GM12864 (cell line): ENCODE results near the gene AEBP1.

Source experiments
- DNase-seq: peaks from one replicate; pipeline ENCODE4 v3.0.0-alpha.2; 2011; ENCODE audit warnings: low read depth
- H3K4me3 ChIP-seq: 2 replicates; pipeline ENCODE4 v1.5.1; 2011; ENCODE audit warnings: mild to moderate bottlenecking, low read depth, low read length, control low read depth
- TF ChIP-seq, protein P1 (sequence below): IDR thresholded peaks from 2 replicates; pipeline ENCODE4 v1.5.1; 2011; ENCODE audit warnings: low read depth, mild to moderate bottlenecking, moderate library complexity, low read length, control low read depth, inconsistent platforms; ENCODE audit errors: missing control alignments

AEBP1 gene

DNA sequence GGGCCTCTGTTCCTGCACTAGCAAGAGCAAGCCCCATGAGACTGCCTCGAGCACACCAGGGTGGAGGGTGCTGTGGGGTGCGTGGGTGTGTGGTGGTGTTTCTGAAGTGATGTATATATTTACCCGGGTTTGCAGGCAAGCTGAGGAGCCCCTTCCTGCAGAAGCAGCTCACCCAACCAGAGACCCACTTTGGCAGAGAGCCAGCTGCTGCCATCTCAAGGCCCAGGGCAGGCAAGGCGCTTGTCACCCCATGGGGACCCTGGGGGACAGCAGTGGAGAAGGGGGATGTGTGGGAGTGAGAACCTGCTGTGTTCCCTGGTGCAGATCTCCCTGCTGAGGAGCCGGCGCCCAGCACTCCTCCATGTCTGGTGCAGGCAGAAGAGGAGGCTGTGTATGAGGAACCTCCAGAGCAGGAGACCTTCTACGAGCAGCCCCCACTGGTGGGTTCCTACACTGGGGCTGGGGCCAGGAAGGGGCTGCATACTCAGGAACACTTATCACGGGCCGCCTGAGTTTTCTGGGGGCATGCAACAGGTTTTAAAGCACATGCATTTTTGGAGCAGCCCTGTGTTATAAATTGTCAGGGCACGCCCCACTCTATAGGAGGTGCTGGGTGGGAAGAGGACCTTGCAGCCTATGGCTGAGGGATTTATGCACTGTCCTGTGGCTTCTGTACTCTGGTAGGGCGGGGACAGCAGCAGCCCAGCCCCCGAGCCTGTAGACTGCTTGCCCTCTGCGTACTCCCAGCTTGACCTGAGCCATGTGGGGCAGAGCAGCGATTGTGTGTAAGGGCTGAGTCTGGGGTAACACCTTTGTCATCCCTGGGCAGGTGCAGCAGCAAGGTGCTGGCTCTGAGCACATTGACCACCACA, 44.7 kb upstream of the AEBP1 start:
- DNase-seq: no peak
- TF ChIP-seq, protein P1, sequence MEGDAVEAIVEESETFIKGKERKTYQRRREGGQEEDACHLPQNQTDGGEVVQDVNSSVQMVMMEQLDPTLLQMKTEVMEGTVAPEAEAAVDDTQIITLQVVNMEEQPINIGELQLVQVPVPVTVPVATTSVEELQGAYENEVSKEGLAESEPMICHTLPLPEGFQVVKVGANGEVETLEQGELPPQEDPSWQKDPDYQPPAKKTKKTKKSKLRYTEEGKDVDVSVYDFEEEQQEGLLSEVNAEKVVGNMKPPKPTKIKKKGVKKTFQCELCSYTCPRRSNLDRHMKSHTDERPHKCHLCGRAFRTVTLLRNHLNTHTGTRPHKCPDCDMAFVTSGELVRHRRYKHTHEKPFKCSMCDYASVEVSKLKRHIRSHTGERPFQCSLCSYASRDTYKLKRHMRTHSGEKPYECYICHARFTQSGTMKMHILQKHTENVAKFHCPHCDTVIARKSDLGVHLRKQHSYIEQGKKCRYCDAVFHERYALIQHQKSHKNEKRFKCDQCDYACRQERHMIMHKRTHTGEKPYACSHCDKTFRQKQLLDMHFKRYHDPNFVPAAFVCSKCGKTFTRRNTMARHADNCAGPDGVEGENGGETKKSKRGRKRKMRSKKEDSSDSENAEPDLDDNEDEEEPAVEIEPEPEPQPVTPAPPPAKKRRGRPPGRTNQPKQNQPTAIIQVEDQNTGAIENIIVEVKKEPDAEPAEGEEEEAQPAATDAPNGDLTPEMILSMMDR: no peak

DNA sequence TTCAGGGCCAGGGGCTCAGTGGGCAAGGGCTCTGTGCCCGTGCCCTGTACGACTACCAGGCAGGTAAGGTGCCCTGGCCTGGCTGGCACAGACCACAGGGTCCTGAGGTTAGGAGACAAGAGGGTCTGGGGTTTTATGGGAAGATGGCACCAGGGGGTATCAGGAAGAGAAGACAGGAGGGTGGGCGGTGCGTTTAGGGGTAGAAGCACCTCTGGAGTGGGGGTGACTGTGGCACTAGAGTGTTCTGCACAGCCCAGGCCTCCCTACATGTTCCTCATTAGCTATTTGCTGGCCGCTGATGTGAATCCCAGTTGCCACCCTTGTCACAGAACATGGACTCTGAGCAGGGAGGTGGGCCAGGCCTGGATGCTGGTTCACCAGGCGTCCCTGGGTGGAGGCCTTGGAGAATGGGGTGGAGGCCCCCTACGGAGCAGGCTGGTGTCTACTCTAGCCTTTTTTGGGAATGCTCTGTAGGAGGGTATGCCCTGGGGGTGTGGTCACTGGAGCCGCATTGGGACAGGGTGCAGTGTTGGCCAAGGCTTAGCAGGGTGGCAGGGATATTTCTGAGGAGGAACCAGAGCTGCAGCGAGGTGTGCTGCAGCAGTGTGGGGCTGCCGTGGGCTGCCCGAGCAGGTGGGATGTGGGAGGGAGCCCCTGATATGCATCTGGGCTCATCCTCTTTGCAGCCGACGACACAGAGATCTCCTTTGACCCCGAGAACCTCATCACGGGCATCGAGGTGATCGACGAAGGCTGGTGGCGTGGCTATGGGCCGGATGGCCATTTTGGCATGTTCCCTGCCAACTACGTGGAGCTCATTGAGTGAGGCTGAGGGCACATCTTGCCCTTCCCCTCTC, 43.8 kb upstream of the AEBP1 start:
- TF ChIP-seq, protein P1: no peak
- DNase-seq: no peak
- no peak overlapping the region for H3K4me3 ChIP-seq

More for the DNA sequence above, 44.7 kb upstream of the AEBP1 start:
- no peak overlapping the region for H3K4me3 ChIP-seq

DNA sequence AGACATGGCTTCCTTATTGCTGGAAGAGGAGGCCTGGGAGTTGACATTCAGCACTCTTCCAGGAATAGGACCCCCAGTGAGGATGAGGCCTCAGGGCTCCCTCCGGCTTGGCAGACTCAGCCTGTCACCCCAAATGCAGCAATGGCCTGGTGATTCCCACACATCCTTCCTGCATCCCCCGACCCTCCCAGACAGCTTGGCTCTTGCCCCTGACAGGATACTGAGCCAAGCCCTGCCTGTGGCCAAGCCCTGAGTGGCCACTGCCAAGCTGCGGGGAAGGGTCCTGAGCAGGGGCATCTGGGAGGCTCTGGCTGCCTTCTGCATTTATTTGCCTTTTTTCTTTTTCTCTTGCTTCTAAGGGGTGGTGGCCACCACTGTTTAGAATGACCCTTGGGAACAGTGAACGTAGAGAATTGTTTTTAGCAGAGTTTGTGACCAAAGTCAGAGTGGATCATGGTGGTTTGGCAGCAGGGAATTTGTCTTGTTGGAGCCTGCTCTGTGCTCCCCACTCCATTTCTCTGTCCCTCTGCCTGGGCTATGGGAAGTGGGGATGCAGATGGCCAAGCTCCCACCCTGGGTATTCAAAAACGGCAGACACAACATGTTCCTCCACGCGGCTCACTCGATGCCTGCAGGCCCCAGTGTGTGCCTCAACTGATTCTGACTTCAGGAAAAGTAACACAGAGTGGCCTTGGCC, 43.0 kb upstream of the AEBP1 start:
- H3K4me3 ChIP-seq: no peak overlapping the region
- TF ChIP-seq, protein P1: no peak
- no peak for DNase-seq

DNA sequence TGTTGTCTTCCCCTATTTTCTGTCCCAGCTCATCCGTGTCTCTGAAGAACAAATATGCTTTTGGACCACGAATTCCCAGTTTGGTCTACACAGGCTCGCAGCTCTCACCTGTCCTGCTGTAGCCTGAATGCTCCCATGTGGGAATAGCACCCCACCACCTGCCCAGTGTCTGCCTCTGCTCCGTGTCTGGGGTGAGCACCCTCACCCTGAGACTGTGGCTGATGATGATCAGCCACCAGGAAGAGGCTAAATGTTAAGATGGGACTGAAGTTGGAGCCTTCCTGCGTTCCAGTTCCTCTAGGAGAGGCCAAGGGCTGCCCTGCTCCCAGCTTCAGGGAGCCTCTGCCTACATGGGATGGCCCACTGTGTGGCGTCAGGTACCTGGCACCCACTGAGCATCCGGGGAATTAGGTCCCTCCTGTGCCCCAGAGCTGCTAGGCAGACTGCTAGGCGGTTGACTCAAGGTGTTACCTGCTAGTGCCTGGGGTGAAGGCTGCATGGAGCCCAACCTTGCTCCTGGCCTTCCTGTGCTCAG, 42.4 kb upstream of the AEBP1 start:
- DNase-seq: no peak
- H3K4me3 ChIP-seq: no peak overlapping the region
- TF ChIP-seq, protein P1: no peak

DNA sequence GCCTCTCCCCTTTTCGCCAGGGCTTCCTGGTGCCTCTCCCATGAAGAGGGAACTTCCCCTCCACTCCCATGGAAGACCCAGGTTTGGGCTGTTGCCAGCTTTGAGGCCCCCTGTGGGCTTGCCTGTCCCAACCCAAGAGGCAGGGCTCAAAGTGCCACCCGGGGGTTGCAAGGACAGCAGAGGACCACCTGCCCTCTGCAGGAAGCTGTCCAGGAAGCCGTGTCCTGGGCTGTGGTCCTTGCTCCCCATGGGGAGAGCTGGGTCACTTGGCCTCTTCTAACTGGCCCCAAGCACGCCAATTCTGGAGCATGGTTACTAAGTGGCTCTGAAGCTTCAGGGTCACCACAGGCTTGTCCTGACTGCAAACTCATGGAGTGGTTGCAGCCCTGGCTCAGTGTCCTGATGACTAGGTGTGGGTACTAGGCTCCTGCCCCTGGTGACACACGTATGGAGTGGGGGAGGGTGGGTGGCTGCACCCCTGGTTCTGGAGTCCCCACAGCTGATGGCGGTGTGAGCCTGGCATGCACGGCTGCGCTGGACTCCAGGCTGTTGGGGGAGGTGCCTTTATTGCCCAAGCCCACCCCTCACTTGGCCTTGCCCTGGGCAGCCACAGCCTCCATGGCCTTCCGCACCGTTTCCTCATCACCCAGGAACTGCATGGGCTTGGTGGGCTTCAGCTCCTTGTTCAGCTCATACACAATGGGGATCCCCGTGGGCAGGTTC, 41.8 kb upstream of the AEBP1 start:
- DNase-seq: no peak
- no peak overlapping the region for H3K4me3 ChIP-seq
- TF ChIP-seq, protein P1: no peak

DNA sequence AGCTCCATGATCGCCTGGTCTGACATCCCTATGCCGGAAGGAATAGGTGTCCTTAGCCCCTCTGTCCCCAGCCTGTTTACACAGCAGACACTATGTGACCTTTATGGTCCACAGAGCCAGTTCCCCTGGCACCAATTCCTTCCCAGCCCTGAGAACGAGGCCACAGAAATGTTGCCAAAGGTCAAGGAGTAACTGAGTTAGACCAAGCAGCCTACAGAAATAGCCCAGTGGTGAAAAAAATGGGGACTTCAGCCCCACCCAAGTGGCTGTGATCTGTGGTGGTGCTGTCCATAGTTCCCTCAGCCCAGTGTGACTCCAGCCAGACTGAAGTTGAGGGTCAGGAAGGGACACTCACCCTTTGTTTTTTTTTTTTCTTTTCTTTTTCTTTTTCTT, 41.2 kb upstream of the AEBP1 start:
- DNase-seq: no peak
- TF ChIP-seq, protein P1: no peak
- H3K4me3 ChIP-seq: no peak overlapping the region
